GM19099 (cell line): ENCODE measurements around the gene PIGK.

Source experiments
- POLR2A ChIP-seq: IDR thresholded peaks from 3 replicates; pipeline ENCODE4 v1.6.1; 2011; ENCODE audit warnings: low read depth; ENCODE audit not compliant: insufficient read length; ENCODE audit errors: extremely low read depth

The PIGK gene

GRCh38 chr1:77039739-77040138 lies 179.5 kb downstream of the PIGK start:
- no peak for TF ChIP-seq POLR2A

DNA sequence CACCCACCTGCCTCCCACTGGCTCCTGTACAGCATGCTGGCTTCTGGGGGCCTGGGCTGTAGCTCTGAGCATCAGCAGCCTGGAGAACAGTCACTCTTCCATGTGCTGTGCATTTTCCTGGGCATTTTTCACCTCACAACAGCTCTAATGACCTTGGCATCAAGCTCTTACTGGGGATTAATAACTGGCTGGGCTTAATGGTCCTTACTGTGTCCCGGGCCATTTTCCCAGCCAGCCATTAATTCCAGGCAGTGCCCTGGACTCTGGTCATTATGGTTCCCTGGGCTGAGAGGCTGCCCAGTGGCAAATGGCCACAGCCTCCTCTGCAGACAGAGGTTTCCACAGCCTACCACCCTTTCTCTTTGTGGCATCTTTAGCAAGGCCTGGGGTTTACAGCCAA lies 180.1 kb downstream of the PIGK start:
- no peak for TF ChIP-seq POLR2A
